H9 (cell line): Measurements from ENCODE around the gene TUBGCP6. TPM values are rescaled to one million over a fixed set of nuclear protein-coding genes. Genes with fewer than 3 reads are reported as not detected.

Experiments
- DNase-seq: peaks from one replicate; pipeline ENCODE4 v3.0.0-alpha.2; 2017
- H2AFZ ChIP-seq: one replicate; pipeline ENCODE4 v1.6.1; 2013; ENCODE audit warnings: mild to moderate bottlenecking, low read length, control low read depth, moderate library complexity
- H2AK5ac ChIP-seq: 2 replicates; pipeline ENCODE4 v1.6.1; 2013; ENCODE audit warnings: low read length, control low read depth, mixed read lengths; ENCODE audit not compliant: insufficient read length
- H2BK120ac ChIP-seq: one replicate; pipeline ENCODE4 v1.6.1; 2013; ENCODE audit warnings: low read depth, mild to moderate bottlenecking, low read length, control low read depth, inconsistent platforms; ENCODE audit not compliant: poor library complexity, severe bottlenecking
- H2BK12ac ChIP-seq: 2 replicates; pipeline ENCODE4 v1.6.1; 2013; ENCODE audit warnings: low read length, control low read depth, mixed read lengths, low read depth; ENCODE audit not compliant: insufficient read length
- H2BK15ac ChIP-seq: 2 replicates; pipeline ENCODE4 v1.6.1; 2013; ENCODE audit warnings: low read depth, low read length, control low read depth
- H2BK20ac ChIP-seq: one replicate; pipeline ENCODE4 v1.6.1; 2013; ENCODE audit warnings: low read depth, mild to moderate bottlenecking, low read length, control low read depth, inconsistent platforms; ENCODE audit not compliant: poor library complexity, severe bottlenecking
- H2BK5ac ChIP-seq: 2 replicates; pipeline ENCODE4 v1.6.1; 2013; ENCODE audit warnings: low read length, control low read depth, mixed read lengths; ENCODE audit not compliant: insufficient read length
- H3K14ac ChIP-seq: 2 replicates; pipeline ENCODE4 v1.6.1; 2013; ENCODE audit warnings: low read length, control low read depth; ENCODE audit not compliant: insufficient read depth
- H3K18ac ChIP-seq: 2 replicates; pipeline ENCODE4 v1.6.1; 2013; ENCODE audit warnings: low read depth, mild to moderate bottlenecking, mixed read lengths, low read length, control low read depth; ENCODE audit not compliant: insufficient read length
- H3K23ac ChIP-seq: 2 replicates; pipeline ENCODE4 v1.6.1; 2013; ENCODE audit warnings: low read length, control low read depth, mixed read lengths, low read depth; ENCODE audit not compliant: insufficient read length
- H3K23me2 ChIP-seq: 2 replicates; pipeline ENCODE4 v1.6.1; 2013; ENCODE audit warnings: low read depth, mild to moderate bottlenecking, mixed read lengths, low read length, control low read depth; ENCODE audit not compliant: insufficient read length, poor library complexity, severe bottlenecking
- H3K27ac ChIP-seq: 2 replicates; pipeline ENCODE4 v1.5.1; 2013; ENCODE audit warnings: low read length, control low read depth, mixed read lengths, low read depth; ENCODE audit not compliant: insufficient read length
- H3K27me3 ChIP-seq: 2 replicates; pipeline ENCODE4 v1.6.1; 2013; ENCODE audit warnings: low read length, control low read depth, inconsistent platforms; ENCODE audit not compliant: insufficient read depth
- H3K4ac ChIP-seq: 2 replicates; pipeline ENCODE4 v1.6.1; 2013; ENCODE audit warnings: low read depth, mild to moderate bottlenecking, control low read depth, inconsistent platforms, low read length, moderate library complexity
- H3K4me1 ChIP-seq: 2 replicates; pipeline ENCODE4 v1.6.1; 2013; ENCODE audit warnings: low read length, control low read depth, inconsistent platforms; ENCODE audit not compliant: insufficient read depth
- H3K4me2 ChIP-seq: 2 replicates; pipeline ENCODE4 v1.6.1; 2013; ENCODE audit warnings: low read length, control low read depth, mixed read lengths; ENCODE audit not compliant: insufficient read length, insufficient read depth
- H3K56ac ChIP-seq: 2 replicates; pipeline ENCODE4 v1.6.1; 2013; ENCODE audit warnings: low read depth, mild to moderate bottlenecking, mixed read lengths, low read length, control low read depth; ENCODE audit not compliant: insufficient read length
- H3K79me1 ChIP-seq: 2 replicates; pipeline ENCODE4 v1.6.1; 2013; ENCODE audit warnings: low read depth, mild to moderate bottlenecking, moderate library complexity, low read length, control low read depth, inconsistent platforms; ENCODE audit not compliant: insufficient read depth, poor library complexity, severe bottlenecking
- H3K79me2 ChIP-seq: 2 replicates; pipeline ENCODE4 v1.6.1; 2013; ENCODE audit warnings: low read length, control low read depth, inconsistent platforms; ENCODE audit not compliant: insufficient read depth
- H3K9ac ChIP-seq: 2 replicates; pipeline ENCODE4 v1.6.1; 2013; ENCODE audit warnings: low read length, control low read depth, mixed read lengths; ENCODE audit not compliant: insufficient read length; ENCODE audit errors: extremely low read depth
- H3K9me3 ChIP-seq: one replicate; pipeline ENCODE4 v1.6.1; 2013; ENCODE audit warnings: low read depth, low read length, inconsistent platforms; ENCODE audit not compliant: control insufficient read depth
- H3T11ph ChIP-seq: one replicate; pipeline ENCODE4 v1.6.1; 2013; ENCODE audit warnings: mild to moderate bottlenecking, low read length, control low read depth, inconsistent platforms
- H4K20me1 ChIP-seq: one replicate; pipeline ENCODE4 v1.6.1; 2013; ENCODE audit not compliant: control insufficient read depth, insufficient read length, insufficient read depth
- H4K5ac ChIP-seq: 2 replicates; pipeline ENCODE4 v1.6.1; 2013; ENCODE audit warnings: low read depth, mild to moderate bottlenecking, mixed read lengths, low read length, control low read depth; ENCODE audit not compliant: insufficient read length
- H4K8ac ChIP-seq: replicated peaks from 2 replicates; pipeline ENCODE4 v1.6.1; 2013; ENCODE audit warnings: low read length, control low read depth, mixed read lengths, low read depth; ENCODE audit not compliant: insufficient read length
- H4K91ac ChIP-seq: 2 replicates; pipeline ENCODE4 v1.6.1; 2013; ENCODE audit warnings: low read depth, mild to moderate bottlenecking, moderate library complexity, mixed read lengths, low read length, control low read depth; ENCODE audit not compliant: insufficient read length
- H3K27ac Mint-ChIP-seq, 3 experiments: 2 replicates in 2 of 3; 3 replicates in 1 of 3; pipeline ENCODE4 v1.8.0; 2020 to 2021; ENCODE audit warnings: mixed read lengths in 3 of 3, mild to moderate bottlenecking in 1 of 3, moderate library complexity in 1 of 3
- H3K27me3 Mint-ChIP-seq: 2 replicates; pipeline ENCODE4 v1.8.0; 2021; ENCODE audit warnings: low read depth, mild to moderate bottlenecking, moderate library complexity, mixed read lengths
- H3K36me3 Mint-ChIP-seq, 3 experiments: 2 replicates in 2 of 3; 3 replicates in 1 of 3; pipeline ENCODE4 v1.8.0; 2020 to 2021; ENCODE audit warnings: low read depth in 3 of 3, mixed read lengths in 3 of 3; ENCODE audit not compliant: insufficient read depth in 1 of 3
- H3K4me1 Mint-ChIP-seq, 2 experiments: 2 replicates each; pipeline ENCODE4 v1.8.0; 2020; ENCODE audit warnings: mixed read lengths in 2 of 2
- H3K4me3 Mint-ChIP-seq, 2 experiments: 2 replicates in 1 of 2; 3 replicates in 1 of 2; pipeline ENCODE4 v1.8.0; 2020 to 2021; ENCODE audit warnings: mild to moderate bottlenecking in 2 of 2, mixed read lengths in 2 of 2, moderate library complexity in 1 of 2
- H3K9me3 Mint-ChIP-seq, 2 experiments: 2 replicates in 1 of 2; 3 replicates in 1 of 2; pipeline ENCODE4 v1.8.0; 2020; ENCODE audit warnings: mild to moderate bottlenecking in 2 of 2, mixed read lengths in 2 of 2, moderate library complexity in 1 of 2
- WGBS: extraction: QIAGEN DNeasy Blood & Tissue Kit; methylation state at CpG from one replicate; pipeline ENCODE4 v1.1.7; 2013; ENCODE audit warnings: missing lambda C conversion rate, low lambda C conversion rate, mixed read lengths; ENCODE audit not compliant: insufficient read length; ENCODE audit errors: extremely low coverage; 5-methylcytosine and 5-hydroxymethylcytosine counted together
- total RNA-seq: library from RNA; stranded (reverse); gene quantifications from 2 replicates; pipeline ENCODE4 v1.2.1, GENCODE V29; 2021
- TF ChIP-seq, protein P1 (sequence below): fragments of 200-600 bp; sonication (generic); conservative IDR thresholded peaks from 3 replicates; pipeline ENCODE4 v1.8.0; 2021; ENCODE audit warnings: antibody characterized with exemption, mild to moderate bottlenecking

TUBGCP6 gene
- total RNA-seq, 1 experiment from 2014 or later: 29.0 TPM

DNA sequence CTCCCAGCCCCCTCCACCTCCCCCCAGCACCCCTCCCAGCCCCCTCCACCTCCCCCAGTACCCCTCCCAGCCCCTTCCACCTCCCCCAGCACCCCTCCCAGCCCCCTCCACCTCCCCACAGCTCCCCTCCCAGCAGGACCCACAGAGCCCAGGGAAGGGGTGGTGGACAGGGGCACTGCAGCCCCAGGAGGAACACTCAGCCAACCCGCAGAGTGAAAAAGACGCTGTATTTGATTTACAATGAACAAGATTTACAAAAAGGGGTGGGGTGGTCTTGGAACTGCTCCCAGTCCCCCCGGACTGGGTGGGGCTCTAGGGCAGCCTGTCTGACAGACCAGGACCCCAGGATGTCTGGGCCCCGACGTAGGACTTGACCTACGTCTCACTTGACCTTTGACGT, 29.9 kb upstream of the TUBGCP6 start:
- no peak overlapping the region for H3K4ac ChIP-seq
- H2BK120ac ChIP-seq: no peak overlapping the region
- no peak overlapping the region for H3K27ac Mint-ChIP-seq
- H4K91ac ChIP-seq: no peak overlapping the region
- no peaks in the 10 kb centered on the region; the same call in 1 of the 2 replicates for H3K27me3 ChIP-seq
- H3T11ph ChIP-seq: no peak overlapping the region
- H3K4me1 ChIP-seq: no peaks in the 10 kb centered on the region
- no peak overlapping the region for H3K23ac ChIP-seq
- no CpG with 5 or more reads among the region's 7 CpGs for WGBS
- no peak overlapping the region for H4K5ac ChIP-seq
- H3K36me3 Mint-ChIP-seq: peaks cover 33 to 54% (median 46%) of the 10 kb centered on the region in 3 experiments
- peaks cover 19% of the 10 kb centered on the region for H3K27me3 Mint-ChIP-seq
- H3K9me3 ChIP-seq: no peaks in the 10 kb centered on the region
- no peak overlapping the region; a peak in 1 of 5 replicates for H3K4me3 Mint-ChIP-seq
- H2BK20ac ChIP-seq: no peak overlapping the region
- H2AK5ac ChIP-seq: no peak overlapping the region
- no peak overlapping the region for H2BK12ac ChIP-seq
- DNase-seq: no peak
- no peak overlapping the region for H3K56ac ChIP-seq
- no peaks in the 10 kb centered on the region for H4K20me1 ChIP-seq
- H3K18ac ChIP-seq: no peak overlapping the region
- peaks cover 2 to 8% of the 10 kb centered on the region in 2 experiments; a peak in 1 of 4 replicates for H3K4me1 Mint-ChIP-seq
- no peak overlapping the region for H2AFZ ChIP-seq
- no peaks in the 10 kb centered on the region for H3K79me1 ChIP-seq
- H3K9ac ChIP-seq: no peak overlapping the region
- no peak overlapping the region for H2BK5ac ChIP-seq
- peaks cover 5% of the 10 kb centered on the region for H3K23me2 ChIP-seq
- H3K27ac ChIP-seq: no peak overlapping the region
- no peak overlapping the region for H3K4me2 ChIP-seq
- TF ChIP-seq, protein P1, sequence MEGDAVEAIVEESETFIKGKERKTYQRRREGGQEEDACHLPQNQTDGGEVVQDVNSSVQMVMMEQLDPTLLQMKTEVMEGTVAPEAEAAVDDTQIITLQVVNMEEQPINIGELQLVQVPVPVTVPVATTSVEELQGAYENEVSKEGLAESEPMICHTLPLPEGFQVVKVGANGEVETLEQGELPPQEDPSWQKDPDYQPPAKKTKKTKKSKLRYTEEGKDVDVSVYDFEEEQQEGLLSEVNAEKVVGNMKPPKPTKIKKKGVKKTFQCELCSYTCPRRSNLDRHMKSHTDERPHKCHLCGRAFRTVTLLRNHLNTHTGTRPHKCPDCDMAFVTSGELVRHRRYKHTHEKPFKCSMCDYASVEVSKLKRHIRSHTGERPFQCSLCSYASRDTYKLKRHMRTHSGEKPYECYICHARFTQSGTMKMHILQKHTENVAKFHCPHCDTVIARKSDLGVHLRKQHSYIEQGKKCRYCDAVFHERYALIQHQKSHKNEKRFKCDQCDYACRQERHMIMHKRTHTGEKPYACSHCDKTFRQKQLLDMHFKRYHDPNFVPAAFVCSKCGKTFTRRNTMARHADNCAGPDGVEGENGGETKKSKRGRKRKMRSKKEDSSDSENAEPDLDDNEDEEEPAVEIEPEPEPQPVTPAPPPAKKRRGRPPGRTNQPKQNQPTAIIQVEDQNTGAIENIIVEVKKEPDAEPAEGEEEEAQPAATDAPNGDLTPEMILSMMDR: no peak
- H2BK15ac ChIP-seq: no peak overlapping the region
- peaks cover 8 to 13% of the 10 kb centered on the region in 2 experiments for H3K9me3 Mint-ChIP-seq
- no peaks in the 10 kb centered on the region for H3K79me2 ChIP-seq
- no peak overlapping the region for H3K14ac ChIP-seq
- H4K8ac ChIP-seq: no peak overlapping the region
